Muscle of leg (tissue), 11 donors: ENCODE results near the gene TBCD. TPM values are rescaled to one million over a fixed set of nuclear protein-coding genes. Genes with fewer than 3 reads are reported as not detected.

Experiments used
- DNase-seq: peaks from one replicate; pipeline ENCODE4 v3.0.0; 2013
- H3K27ac ChIP-seq: one replicate; pipeline ENCODE4 v1.5.1; 2013; ENCODE audit warnings: mild to moderate bottlenecking, low read length, control low read depth
- H3K27me3 ChIP-seq: one replicate; pipeline ENCODE4 v1.6.1; 2013; ENCODE audit warnings: low read length; ENCODE audit not compliant: control insufficient read depth, insufficient read depth
- H3K36me3 ChIP-seq: one replicate; pipeline ENCODE4 v1.6.1; 2013; ENCODE audit warnings: low read length; ENCODE audit not compliant: control insufficient read depth, insufficient read depth
- H3K4me1 ChIP-seq: one replicate; pipeline ENCODE4 v1.6.1; 2013; ENCODE audit warnings: low read length; ENCODE audit not compliant: control insufficient read depth, insufficient read depth
- H3K4me3 ChIP-seq: one replicate; pipeline ENCODE4 v1.5.1; 2013; ENCODE audit warnings: low read length, control low read depth
- H3K9me3 ChIP-seq: replicated peaks from 2 replicates; pipeline ENCODE4 v1.6.1; 2013; ENCODE audit warnings: low read depth, low read length; ENCODE audit not compliant: control insufficient read depth
- WGBS: methylation state at CpG from one replicate; pipeline ENCODE4 v1.1.5; 2013; ENCODE audit warnings: missing lambda C conversion rate; ENCODE audit not compliant: insufficient coverage; 5-methylcytosine and 5-hydroxymethylcytosine counted together
- polyA plus RNA-seq, 8 donors: library from polyadenylated mRNA; unstranded; fragments of 120-200 nt; gene quantifications; one replicate each; pipeline versions ENCODE4 v1.2.1 to v1.2.3, GENCODE V29; 2013; ENCODE audit warnings: inconsistent platforms in 1 of 8, low replicate concordance in 1 of 8; ENCODE audit not compliant: insufficient read length in 8 of 8, insufficient read depth in 1 of 8
- total RNA-seq: library from RNA; stranded (reverse); fragments of 120-200 nt; gene quantifications from one replicate; pipeline ENCODE4 v1.2.4, GENCODE V29; 2013

The TBCD gene
- total and polyA plus RNA-seq, 9 donors = 47.8 to 77.4 (median 62.3) TPM

- H3K9me3 ChIP-seq = no peaks in the 10 kb centered on the region
- no peak for DNase-seq
- no peaks in the 10 kb centered on the region for H3K4me1 ChIP-seq
- no peak overlapping the region for H3K27ac ChIP-seq
- H3K27me3 ChIP-seq = no peaks in the 10 kb centered on the region
- 97% methylated on average over 10 of the region's 10 CpGs for WGBS
- H3K36me3 ChIP-seq = peaks cover 55% of the 10 kb centered on the region
- no peak overlapping the region for H3K4me3 ChIP-seq
These were observed 25.4 kb upstream of the TBCD start for GRCh38 chr17:82726427-82726826.

DNA sequence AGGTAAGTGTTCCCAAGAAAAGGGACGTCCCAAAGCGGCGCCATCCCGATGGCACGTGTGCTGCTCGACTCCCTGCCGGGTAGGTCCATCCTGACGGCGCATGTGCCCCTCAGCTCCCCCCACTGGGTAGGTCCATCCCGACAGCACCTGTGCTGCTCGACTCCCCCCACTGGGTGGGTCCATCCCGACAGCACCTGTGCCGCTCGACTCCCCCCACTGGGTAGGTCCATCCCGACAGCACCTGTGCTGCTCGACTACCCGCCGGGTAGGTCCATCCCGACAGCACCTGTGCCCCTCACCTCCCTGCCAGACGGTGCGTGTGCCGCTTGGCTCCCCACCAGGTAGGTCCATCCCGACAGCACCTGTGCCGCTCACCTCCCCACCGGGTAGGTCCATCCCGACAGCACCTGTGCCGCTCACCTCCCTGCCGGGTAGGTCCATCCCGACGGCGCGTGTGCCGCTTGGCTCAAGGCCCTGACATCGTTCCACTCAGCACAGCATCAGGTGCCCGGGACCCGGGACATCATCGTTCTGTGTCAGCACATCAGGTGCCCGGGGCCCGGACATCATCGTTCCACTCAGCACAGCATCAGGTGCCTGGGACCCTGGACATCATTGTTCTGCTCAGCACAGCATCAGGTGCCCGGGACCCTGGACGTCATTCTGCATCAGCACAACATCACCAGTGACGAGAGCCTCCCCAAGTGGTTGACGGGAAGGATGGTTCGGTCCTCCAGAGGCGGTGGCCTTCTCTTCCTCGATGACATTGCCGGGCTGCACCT is 22.2 kb upstream of the TBCD start:
- no peak for DNase-seq
- Histone ChIP-seq H3K27me3 (no peaks in the 10 kb centered on the region), H3K9me3 (peaks cover 9% of the 10 kb centered on the region), H3K36me3 (peaks cover 57% of the 10 kb centered on the region), H3K4me3 (no peak overlapping the region), H3K4me1 (peaks cover under 1% of the 10 kb centered on the region), H3K27ac (no peak overlapping the region)
- 85% methylated on average over 46 of the region's 48 CpGs for WGBS

- DNase-seq = no peak
- Histone ChIP-seq H3K36me3 (peaks cover 44% of the 10 kb centered on the region), H3K9me3 (peaks cover 9% of the 10 kb centered on the region), H3K4me3 (no peak overlapping the region), H3K27me3 (no peaks in the 10 kb centered on the region), H3K27ac (no peak overlapping the region), H3K4me1 (peaks cover 17% of the 10 kb centered on the region)
- WGBS = 100% methylated on average over 3 of the region's 13 CpGs
These were observed 19.6 kb upstream of the TBCD start for GRCh38 chr17:82732118-82732743.

DNA sequence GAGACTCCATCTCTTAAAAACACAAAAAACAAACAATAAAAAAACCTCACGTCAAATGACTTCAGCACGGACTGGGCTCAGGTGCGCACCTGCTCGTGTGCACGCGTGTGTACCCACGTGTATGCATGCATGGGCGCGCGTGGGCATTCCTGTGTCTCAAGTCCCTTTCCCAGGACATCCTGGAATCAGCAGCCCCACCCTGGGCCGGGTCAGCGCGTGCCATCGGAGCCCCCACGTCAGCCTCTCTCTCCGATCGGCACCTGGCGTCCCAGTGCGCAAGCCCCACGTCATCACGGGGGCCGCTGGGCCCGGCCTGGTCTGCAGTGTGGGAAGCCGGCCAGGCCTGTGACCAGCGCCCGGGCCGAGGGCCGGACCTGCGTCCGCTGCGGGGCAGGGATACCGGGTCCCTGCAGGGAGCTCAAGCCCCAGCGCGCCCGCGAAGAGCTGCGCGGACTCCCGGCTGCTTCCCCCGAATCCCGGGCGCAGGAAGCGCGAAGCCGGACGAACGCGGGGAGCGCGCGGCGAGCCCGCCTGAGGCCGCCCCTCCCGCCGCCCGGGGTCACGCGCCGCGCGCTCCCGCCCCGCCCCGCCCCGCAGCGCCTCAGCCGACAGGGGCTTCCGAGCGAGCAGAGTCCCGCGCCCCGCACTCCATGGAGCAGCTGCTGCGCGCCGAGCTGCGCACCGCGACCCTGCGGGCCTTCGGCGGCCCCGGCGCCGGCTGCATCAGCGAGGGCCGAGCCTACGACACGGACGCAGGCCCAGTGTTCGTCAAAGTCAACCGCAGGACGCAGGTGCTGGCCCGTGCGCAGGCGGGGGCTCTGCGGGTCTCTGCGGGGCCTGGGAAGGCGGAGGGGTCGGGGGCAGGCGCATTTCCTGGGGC is 16.6 kb upstream of the TBCD start, which contains the start of gene FN3K:
FN3K (plus strand) TSS at position 629 of the 880 bp plus-strand sequence; CDS start at position 651, 22 bp downstream.
- peak; percentile 84 for DNase-seq
- peaks cover 43% of the 10 kb centered on the region for H3K36me3 ChIP-seq
- H3K9me3 ChIP-seq = peaks cover 11% of the 10 kb centered on the region
- H3K4me3 ChIP-seq = peak within 1 kb of the TSS; percentile 56
- H3K27ac ChIP-seq = peak within 1 kb of the TSS; percentile 82
- 3% methylated on average over 95 of the region's 101 CpGs for whole genome bisulfite sequencing
- H3K27me3 ChIP-seq = no peaks in the 10 kb centered on the region
- peaks cover 17% of the 10 kb centered on the region for H3K4me1 ChIP-seq

- DNase-seq = no peak
- no peaks in the 10 kb centered on the region for H3K27me3 ChIP-seq
- H3K36me3 ChIP-seq = peaks cover 50% of the 10 kb centered on the region
- peaks cover 25% of the 10 kb centered on the region for H3K9me3 ChIP-seq
- no peak overlapping the region for H3K4me3 ChIP-seq
- WGBS = 68% methylated on average over 11 of the region's 18 CpGs
- H3K27ac ChIP-seq = no peak overlapping the region
- H3K4me1 ChIP-seq = peaks cover 17% of the 10 kb centered on the region
These were observed 15.2 kb upstream of the TBCD start for GRCh38 chr17:82736511-82737185.

- Histone ChIP-seq H3K27ac (no peak overlapping the region), H3K36me3 (peaks cover 47% of the 10 kb centered on the region), H3K4me1 (peaks cover 17% of the 10 kb centered on the region), H3K4me3 (no peak overlapping the region), H3K27me3 (no peaks in the 10 kb centered on the region), H3K9me3 (peaks cover 20% of the 10 kb centered on the region)
- DNase-seq = no peak
- 82% methylated on average over 22 of the region's 26 CpGs for WGBS
These were observed 13.6 kb upstream of the TBCD start for GRCh38 chr17:82737967-82738877.

DNA sequence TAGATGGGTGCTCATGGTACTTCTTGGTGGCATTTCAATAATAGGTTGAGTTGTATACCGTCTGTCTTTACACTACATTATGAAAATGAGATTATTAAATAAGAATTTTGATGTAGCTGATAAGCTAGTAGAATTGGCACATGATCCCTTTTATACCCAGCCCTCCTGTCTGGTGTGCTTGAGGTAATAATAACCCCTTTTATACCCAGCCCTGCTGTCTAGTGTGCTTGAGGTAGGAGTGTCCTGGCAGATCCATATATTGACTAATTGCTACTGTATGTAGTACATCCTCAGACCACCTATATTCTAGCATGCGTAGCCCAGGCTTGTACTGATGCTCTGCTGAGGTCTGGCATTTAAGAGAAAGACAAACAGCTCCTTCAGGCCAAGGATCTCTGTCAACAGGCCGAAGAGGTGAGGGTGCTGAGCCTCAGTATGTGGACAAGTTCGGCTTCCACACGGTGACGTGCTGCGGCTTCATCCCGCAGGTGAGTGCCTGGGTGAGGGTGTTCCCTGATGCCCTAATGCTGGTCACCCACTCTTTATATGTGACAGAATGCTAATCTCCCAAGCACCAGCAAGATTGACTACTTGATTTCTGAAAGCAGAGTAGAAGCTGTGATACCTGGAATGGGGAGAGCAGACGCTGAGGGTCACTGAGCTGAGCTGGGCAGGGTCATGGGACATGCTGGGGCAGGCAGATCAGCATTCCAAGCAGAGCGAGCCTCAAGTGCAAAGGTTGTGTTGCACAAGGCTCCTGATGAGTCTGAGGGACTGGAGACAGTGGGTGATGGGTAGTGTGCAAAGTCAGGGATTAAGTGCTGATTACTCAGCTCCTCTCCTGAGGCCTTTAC is 10.7 kb upstream of the TBCD start:
- Histone ChIP-seq H3K27ac (no peak overlapping the region), H3K9me3 (peaks cover 18% of the 10 kb centered on the region), H3K4me3 (no peak overlapping the region), H3K4me1 (peaks cover 7% of the 10 kb centered on the region), H3K36me3 (peaks cover 45% of the 10 kb centered on the region), H3K27me3 (no peaks in the 10 kb centered on the region)
- no peak for DNase-seq
- WGBS = 100% methylated on average over 2 of the region's 10 CpGs

DNA sequence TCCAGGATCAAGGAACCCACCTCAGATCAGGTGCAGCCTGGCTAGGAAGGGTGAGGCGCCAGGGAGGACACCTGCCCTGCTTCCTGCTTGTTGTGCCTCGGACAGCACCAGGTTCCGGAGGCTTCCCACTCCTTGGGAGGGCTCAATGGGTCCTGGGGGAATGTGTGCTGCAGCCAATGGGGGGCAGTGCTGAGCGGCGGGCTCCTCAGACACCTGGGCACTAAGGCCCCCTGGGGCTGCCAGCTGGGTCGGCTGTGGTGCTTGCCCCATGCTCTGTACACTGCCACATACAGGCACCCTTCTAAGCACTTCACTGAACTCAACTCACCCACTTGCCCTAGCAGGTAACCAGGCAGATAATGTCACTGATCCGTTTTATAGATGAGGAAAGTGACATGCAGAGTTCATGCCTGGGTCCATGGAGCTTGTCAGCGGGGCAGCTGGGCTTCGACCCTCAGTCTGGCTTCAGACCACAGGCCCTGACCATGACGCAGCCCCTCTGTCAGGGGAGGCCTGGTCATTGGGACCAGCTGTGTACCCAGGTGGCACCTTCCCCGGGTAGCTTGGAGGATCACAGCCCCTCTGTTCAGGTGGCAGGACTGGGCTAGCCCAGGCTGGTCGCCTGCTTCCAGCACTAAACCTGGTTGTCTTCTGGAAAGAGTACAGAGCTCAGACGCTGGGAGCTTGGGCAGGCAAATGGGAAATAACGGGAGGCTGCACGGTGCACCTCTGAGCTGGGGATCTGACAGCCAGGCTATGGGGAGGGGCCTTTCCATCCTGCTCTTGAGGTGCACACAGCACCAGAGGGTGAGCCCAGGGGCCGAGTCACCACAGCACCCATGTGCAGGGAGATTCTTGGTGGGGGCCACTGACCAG is 8.3 kb upstream of the TBCD start:
- no peaks in the 10 kb centered on the region for H3K27me3 ChIP-seq
- no peak for DNase-seq
- peaks cover 40% of the 10 kb centered on the region for H3K36me3 ChIP-seq
- H3K4me1 ChIP-seq = no peaks in the 10 kb centered on the region
- no peak overlapping the region for H3K4me3 ChIP-seq
- 93% methylated on average over 11 of the region's 16 CpGs for WGBS
- H3K27ac ChIP-seq = no peak overlapping the region
- peaks cover 29% of the 10 kb centered on the region for H3K9me3 ChIP-seq
